HG03025 (cell line): ENCODE results near the gene ABCD3.
"Not testable (repeated sequence)": the region's sequence is repeated elsewhere in the genome, so short reads cannot be mapped to it uniquely, and the experiment has no call there.

ENCODE experiments used
- ATAC-seq: cut with Tn5 transposase; IDR thresholded peaks from one replicate; pipeline ENCODE4 v1.9.1; 2021; ENCODE audit warnings: mild to moderate bottlenecking, moderate library complexity; ENCODE audit not compliant: unreplicated experiment, low FRiP score

The ABCD3 gene

GRCh38 chr1:94543893-94544635 lies 125.9 kb downstream of the ABCD3 start:
- ATAC-seq, result no peak

- ATAC-seq, result no peak
Measured at GRCh38 chr1:94544706-94545490, 126.7 kb downstream of the ABCD3 start.

GRCh38 chr1:94549706-94550105 lies 131.5 kb downstream of the ABCD3 start:
- ATAC-seq, result no peak

GRCh38 chr1:94550396-94550795 lies 132.2 kb downstream of the ABCD3 start:
- no peak for ATAC-seq

GRCh38 chr1:94550800-94551241 lies 132.6 kb downstream of the ABCD3 start:
- no peak for ATAC-seq

GRCh38 chr1:94551449-94551848 lies 133.3 kb downstream of the ABCD3 start:
- no peak for ATAC-seq

- no peak for ATAC-seq
Measured at GRCh38 chr1:94552071-94552586, 133.9 kb downstream of the ABCD3 start.

GRCh38 chr1:94553323-94553730 lies 135.1 kb downstream of the ABCD3 start:
- ATAC-seq, result no peak

GRCh38 chr1:94553931-94554330 lies 135.7 kb downstream of the ABCD3 start:
- ATAC-seq, result no peak

GRCh38 chr1:94554580-94554979 lies 136.4 kb downstream of the ABCD3 start:
- no peak for ATAC-seq

GRCh38 chr1:94555091-94555490 lies 136.9 kb downstream of the ABCD3 start:
- ATAC-seq, result no peak

GRCh38 chr1:94559921-94560320 lies 141.7 kb downstream of the ABCD3 start:
- no peak for ATAC-seq

GRCh38 chr1:94560333-94560732 lies 142.1 kb downstream of the ABCD3 start:
- no peak for ATAC-seq

GRCh38 chr1:94562519-94563260 lies 144.5 kb downstream of the ABCD3 start:
- ATAC-seq, result no peak

GRCh38 chr1:94565901-94566300 lies 147.7 kb downstream of the ABCD3 start:
- ATAC-seq, result no peak

GRCh38 chr1:94566436-94566835 lies 148.2 kb downstream of the ABCD3 start:
- not testable (repeated sequence) for ATAC-seq

- not testable (repeated sequence) for ATAC-seq
Measured at GRCh38 chr1:94567975-94568607, 149.9 kb downstream of the ABCD3 start.
